Measurements from ENCODE around the gene SLC39A1.

DNA sequence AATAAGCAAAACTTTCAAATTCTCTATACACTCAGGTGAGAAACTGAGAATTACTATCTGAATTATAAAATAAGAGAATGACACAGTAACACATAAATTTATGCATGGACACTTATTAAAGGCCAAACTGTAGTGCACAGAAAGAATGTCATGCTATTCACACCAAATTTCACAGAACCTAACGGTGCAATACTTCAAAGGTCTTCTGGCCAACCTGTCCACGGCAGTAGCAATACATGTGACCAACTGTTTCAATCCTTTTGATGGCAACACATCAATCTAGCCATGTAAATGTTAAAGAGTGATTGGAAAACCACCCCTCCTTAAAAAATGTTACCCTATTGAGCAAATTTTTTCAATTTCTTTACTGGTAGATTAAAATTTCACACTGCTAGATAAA lies 51.0 kb downstream of the SLC39A1 start:
- no peak for TF ChIP-seq CTCF (conservative IDR thresholded peaks at IDR 0.05; ENCODE audit: low read depth, low read length)
- TF ChIP-seq EZH2 (IDR thresholded peaks at IDR 0.05; ENCODE audit: borderline replicate concordance, low read depth, low read length, poor library complexity, severe bottlenecking) = no peak

All from A673 (cell line).